Breast epithelium (tissue), 4 donors: Measurements from ENCODE around the gene TTC9B. TPM values are rescaled to one million over a fixed set of nuclear protein-coding genes. Genes with fewer than 3 reads are reported as not detected.

Source experiments
- DNase-seq, 2 donors: peaks; one replicate each; pipeline ENCODE4 v3.0.0-alpha.2; 2019; ENCODE audit warnings: low spot score in 2 of 2
- H3K27ac ChIP-seq, 2 donors: fragments of 200-600 bp; sonication (generic) in 1 of 2; one replicate each; pipeline ENCODE4 v1.5.1; 2016 to 2019; ENCODE audit warnings: mild to moderate bottlenecking in 1 of 2
- H3K27me3 ChIP-seq, 2 donors: fragments of 200-600 bp; sonication (generic) in 1 of 2; one replicate each; pipeline versions ENCODE4 v1.5.1 to v1.6.0; 2017 to 2019; ENCODE audit warnings: control low read depth in 1 of 2, mild to moderate bottlenecking in 1 of 2
- H3K36me3 ChIP-seq: fragments of 200-600 bp; one replicate; pipeline ENCODE4 v1.5.1; 2019
- H3K4me1 ChIP-seq, 2 donors: fragments of 200-600 bp; sonication (generic); one replicate each; pipeline ENCODE4 v1.5.1; 2016 to 2019; ENCODE audit warnings: control low read depth in 1 of 2
- H3K4me3 ChIP-seq, 3 donors: fragments of 200-600 bp; sonication (generic); 1 replicate in 2 of 3; 2 replicates in 1 of 3; pipeline ENCODE4 v1.5.1; 2016 to 2019; ENCODE audit warnings: mild to moderate bottlenecking in 3 of 3, moderate library complexity in 2 of 3
- H3K9me3 ChIP-seq, 2 donors: fragments of 200-600 bp; sonication (generic) in 1 of 2; one replicate each; pipeline ENCODE4 v1.5.1; 2016 to 2019; ENCODE audit warnings: control low read depth in 1 of 2
- CTCF ChIP-seq, 3 donors: fragments of 450-650 bp; IDR thresholded peaks; one replicate each; pipeline ENCODE4 v1.5.1; 2016 to 2017; ENCODE audit warnings: antibody characterized with exemption in 3 of 3, mild to moderate bottlenecking in 3 of 3, moderate library complexity in 3 of 3
- POLR2A ChIP-seq: fragments of 450-650 bp; IDR thresholded peaks from one replicate; pipeline ENCODE4 v1.6.1; 2016; ENCODE audit warnings: antibody characterized with exemption, mild to moderate bottlenecking, moderate library complexity
- POLR2AphosphoS5 ChIP-seq, 3 donors: sonication (generic); formaldehyde crosslinking; IDR thresholded peaks; one replicate each; pipeline ENCODE4 v1.6.1; 2017; ENCODE audit warnings: antibody characterized with exemption in 3 of 3
- intact Hi-C: fragments of 100-400 bp; cut with DNase I; formaldehyde crosslinking; loops from one replicate; pipeline ENCODE4 v1.15.1; 2023; ENCODE audit warnings: low total_unique reads
- total RNA-seq, 3 donors: library from RNA; depleted of rRNA; stranded (reverse); fragments of >200 nt; gene quantifications; one replicate each; pipeline ENCODE4 v1.1.0, GENCODE V29; 2016

The TTC9B gene
- total RNA-seq, 3 donors from 2014 or later, result 0.29 TPM; not detected in 2

GRCh38 chr19:40244579-40245317, 26.6 kb upstream of the TTC9B start:
- intact Hi-C loops, result no loop called here
- no peak for DNase-seq
- TF ChIP-seq CTCF (IDR thresholded peaks at IDR 0.05) (no peak), POLR2A (no peak), POLR2AphosphoS5 (IDR thresholded peaks at IDR 0.05) (no peak)
- no peaks in the 10 kb centered on the region for H3K27me3 ChIP-seq
- H3K4me1 ChIP-seq, result peaks cover 7 to 8% of the 10 kb centered on the region in 2 donors
- no peak overlapping the region for H3K4me3 ChIP-seq
- no peaks in the 10 kb centered on the region for H3K9me3 ChIP-seq
- H3K36me3 ChIP-seq, result no peaks in the 10 kb centered on the region
- H3K27ac ChIP-seq, result no peak overlapping the region

GRCh38 chr19:40243181-40243580, 25.0 kb upstream of the TTC9B start:
- TF ChIP-seq POLR2AphosphoS5 (IDR thresholded peaks at IDR 0.05) (no peak), CTCF (IDR thresholded peaks at IDR 0.05) (no peak), POLR2A (no peak)
- H3K27me3 ChIP-seq, result no peaks in the 10 kb centered on the region
- intact Hi-C loops, result no loop called here
- peaks cover 7 to 8% of the 10 kb centered on the region in 2 donors for H3K4me1 ChIP-seq
- H3K27ac ChIP-seq, result no peak overlapping the region
- H3K4me3 ChIP-seq, result no peak overlapping the region
- no peaks in the 10 kb centered on the region for H3K36me3 ChIP-seq
- H3K9me3 ChIP-seq, result no peaks in the 10 kb centered on the region
- no peak for DNase-seq

- Histone ChIP-seq H3K4me1 (peaks cover 7 to 8% of the 10 kb centered on the region in 2 donors), H3K9me3 (no peaks in the 10 kb centered on the region), H3K27ac (peak overlapping the region; percentile 10 to 74), H3K36me3 (no peaks in the 10 kb centered on the region), H3K27me3 (no peaks in the 10 kb centered on the region), H3K4me3 (peak overlapping the region in 1 of 3 donors; percentile 23)
- intact Hi-C loops, result no loop called here
- TF ChIP-seq POLR2A (no peak), POLR2AphosphoS5 (IDR thresholded peaks at IDR 0.05) (no peak), CTCF (IDR thresholded peaks at IDR 0.05) (no peak)
- DNase-seq, result no peak
Observed at GRCh38 chr19:40242480-40242879, 24.3 kb upstream of the TTC9B start.

- Histone ChIP-seq H3K27ac (peak overlapping the region; percentile 10 to 74), H3K36me3 (no peaks in the 10 kb centered on the region), H3K4me1 (peaks cover 7 to 8% of the 10 kb centered on the region in 2 donors), H3K9me3 (no peaks in the 10 kb centered on the region), H3K27me3 (no peaks in the 10 kb centered on the region), H3K4me3 (peak overlapping the region in 1 of 3 donors; percentile 23)
- peak in 1 of 2 donors; percentile 40 for DNase-seq
- TF ChIP-seq POLR2A, result no peak
- TF ChIP-seq CTCF (IDR thresholded peaks at IDR 0.05), result no peak
- TF ChIP-seq POLR2AphosphoS5 (IDR thresholded peaks at IDR 0.05), result peak; percentile 37 to 80 (median 47)
- intact Hi-C loops, result no loop called here
Observed at GRCh38 chr19:40241809-40242384, 23.7 kb upstream of the TTC9B start.

GRCh38 chr19:40241125-40241808, 23.1 kb upstream of the TTC9B start:
- H3K9me3 ChIP-seq, result no peaks in the 10 kb centered on the region
- H3K27me3 ChIP-seq, result no peaks in the 10 kb centered on the region
- H3K27ac ChIP-seq, result peak overlapping the region in 1 of 2 donors; percentile 74
- DNase-seq, result no peak
- TF ChIP-seq POLR2AphosphoS5 (IDR thresholded peaks at IDR 0.05), result no peak
- no peak for TF ChIP-seq POLR2A
- no peak for TF ChIP-seq CTCF (IDR thresholded peaks at IDR 0.05)
- H3K4me3 ChIP-seq, result peak overlapping the region in 1 of 3 donors; percentile 23
- no peaks in the 10 kb centered on the region for H3K36me3 ChIP-seq
- intact Hi-C loops, result no loop called here
- H3K4me1 ChIP-seq, result peaks cover 7 to 8% of the 10 kb centered on the region in 2 donors
